Epithelial cell of proximal tubule (primary cell): ENCODE results near the gene NELFCD. TPM values are rescaled to one million over a fixed set of nuclear protein-coding genes. Genes with fewer than 3 reads are reported as not detected.
A peak's percentile ranks its signal among the peaks of the same experiment; 100 is the strongest.

ENCODE experiments used
- DNase-seq: peaks from one replicate; pipeline ENCODE4 v3.0.0-alpha.2; 2011; ENCODE audit warnings: low read depth
- H3K4me3 ChIP-seq: 2 replicates; pipeline ENCODE4 v1.5.1; 2011; ENCODE audit warnings: low read depth, mild to moderate bottlenecking, low read length
- CTCF ChIP-seq: conservative IDR thresholded peaks from 2 replicates; pipeline ENCODE4 v1.5.1; 2012; ENCODE audit warnings: low read depth, mild to moderate bottlenecking, low read length
- total RNA-seq: library from RNA; depleted of rRNA; stranded (reverse); fragments of >200 nt; gene quantifications from 2 replicates; pipeline ENCODE4 v1.2.3, GENCODE V29; 2015

NELFCD gene
- total RNA-seq, 1 donor from 2014 or later: 52.4 TPM

- peak overlapping the region; percentile 85 for H3K4me3 ChIP-seq
- DNase-seq: no peak
- no peak for TF ChIP-seq CTCF
Observed at GRCh38 chr20:59004763-59005522, 23.9 kb downstream of the NELFCD start.

GRCh38 chr20:59005523-59006166 is 24.6 kb downstream of the NELFCD start:
- TF ChIP-seq CTCF: no peak
- DNase-seq: no peak
- peak overlapping the region; percentile 85 for H3K4me3 ChIP-seq

GRCh38 chr20:59006167-59006863 is 25.3 kb downstream of the NELFCD start:
- no peak for DNase-seq
- TF ChIP-seq CTCF: no peak
- H3K4me3 ChIP-seq: peak overlapping the region; percentile 85

- no peak for TF ChIP-seq CTCF
- DNase-seq: no peak
- H3K4me3 ChIP-seq: peak within 1 kb of the TSS; percentile 85
Observed at GRCh38 chr20:59006864-59007664, 26.0 kb downstream of the NELFCD start, which contains the start of gene CTSZ. TSS of gene CTSZ (minus strand) at chr20:59007254. CDS start at chr20:59007128, 126 bp downstream.

GRCh38 chr20:59007665-59008511 is 26.8 kb downstream of the NELFCD start:
- no peak for TF ChIP-seq CTCF
- peak; percentile 42 for DNase-seq
- peak overlapping the region; percentile 85 for H3K4me3 ChIP-seq
